A673 (cell line): ENCODE data around the gene ADAM12. TPM values are rescaled to one million over a fixed set of nuclear protein-coding genes. Genes with fewer than 3 reads are reported as not detected.
"Not testable (repeated sequence)": the region's sequence is repeated elsewhere in the genome, so short reads cannot be mapped to it uniquely, and the experiment has no call there.

ENCODE experiments used
- BruUV-seq: library from RNA; stranded (reverse); fragments of 400-500 nt; replicated peaks from 2 replicates; lab custom pipeline; 2021; lab: Mats Ljungman, UMichigan
- CTCF ChIA-PET: fragments of 300-600 bp; sonication (Branson Sonifier 250); formaldehyde crosslinking; loops from one replicate; lab custom pipeline; 2022; ENCODE audit warnings: antibody characterized with exemption; lab: Charles Lee
- POLR2A ChIA-PET: fragments of 300-600 bp; sonication (Branson Sonifier 250); formaldehyde crosslinking; loops from one replicate; lab custom pipeline; 2022; ENCODE audit warnings: antibody characterized with exemption; ENCODE audit not compliant: low non-redundant PET; lab: Charles Lee
- DNase-seq: peaks from one replicate; pipeline ENCODE4 v3.0.0-alpha.2; 2015; ENCODE audit warnings: low spot score
- H3K27ac ChIP-seq: fragments of 200-600 bp; sonication (generic); 2 replicates; pipeline ENCODE4 v1.5.1; 2016; ENCODE audit warnings: mixed run types, low read depth, mild to moderate bottlenecking, mixed read lengths, antibody characterized with exemption, low read length; ENCODE audit not compliant: poor library complexity, severe bottlenecking
- H3K27me3 ChIP-seq: fragments of 200-600 bp; sonication (generic); replicated peaks from 2 replicates; pipeline ENCODE4 v1.6.1; 2017; ENCODE audit warnings: mixed run types, low read depth, mild to moderate bottlenecking, mixed read lengths, antibody characterized with exemption, low read length; ENCODE audit not compliant: insufficient read depth, poor library complexity
- H3K36me3 ChIP-seq: fragments of 200-600 bp; sonication (generic); 2 replicates; pipeline ENCODE4 v1.6.1; 2016; ENCODE audit warnings: mixed run types, mild to moderate bottlenecking, mixed read lengths, antibody characterized with exemption, low read length; ENCODE audit not compliant: insufficient read depth, poor library complexity, severe bottlenecking
- H3K4me1 ChIP-seq: fragments of 200-600 bp; sonication (generic); 2 replicates; pipeline ENCODE4 v1.6.1; 2017; ENCODE audit warnings: mixed run types, mild to moderate bottlenecking, mixed read lengths, antibody characterized with exemption, low read length; ENCODE audit not compliant: insufficient read depth, poor library complexity, severe bottlenecking
- H3K4me3 ChIP-seq: fragments of 200-600 bp; sonication (generic); 2 replicates; pipeline ENCODE4 v1.5.1; 2016; ENCODE audit warnings: low read depth, mixed run types, mild to moderate bottlenecking, mixed read lengths, low read length; ENCODE audit not compliant: poor library complexity, severe bottlenecking
- H3K9me3 ChIP-seq: fragments of 200-600 bp; sonication (generic); 2 replicates; pipeline ENCODE4 v1.6.1; 2016; ENCODE audit warnings: mixed run types, low read depth, mild to moderate bottlenecking, mixed read lengths, antibody characterized with exemption, low read length; ENCODE audit not compliant: poor library complexity, severe bottlenecking
- CTCF ChIP-seq: fragments of 300-800, 200-600 bp; sonication (generic); conservative IDR thresholded peaks from 2 replicates; pipeline ENCODE4 v1.5.1; 2017; ENCODE audit warnings: low read depth, mild to moderate bottlenecking, antibody characterized with exemption, low read length, moderate library complexity, mixed read lengths
- EZH2 ChIP-seq: fragments of 200-600 bp; sonication (generic); IDR thresholded peaks from 2 replicates; pipeline ENCODE4 v1.6.1; 2017; ENCODE audit warnings: borderline replicate concordance, low read depth, mild to moderate bottlenecking, mixed read lengths, antibody characterized with exemption, low read length; ENCODE audit not compliant: poor library complexity, severe bottlenecking
- intact Hi-C: fragments of 100-400 bp; cut with micrococcal nuclease; formaldehyde crosslinking; loops from one replicate; pipeline ENCODE4 v1.10.0; 2022; ENCODE audit not compliant: unreplicated experiment
- total RNA-seq: library from RNA; stranded (reverse); gene quantifications from 2 replicates; pipeline ENCODE4 v1.2.3, GENCODE V29; 2021

ADAM12 gene
- total RNA-seq, 1 experiment from 2014 or later = 0.17 TPM

- CTCF ChIA-PET = no interaction called here
- no TSS peak for BruUV-seq
Observed at GRCh38 chr10:125976960-125977605, 411.2 kb downstream of the ADAM12 start.

GRCh38 chr10:125970077-125970630 lies 418.1 kb downstream of the ADAM12 start:
- DNase-seq, BruUV-seq, H3K36me3 ChIP-seq, H3K9me3 ChIP-seq, CTCF ChIA-PET, H3K4me1 ChIP-seq, intact Hi-C loops, H3K27ac ChIP-seq, H3K27me3 ChIP-seq, H3K4me3 ChIP-seq, POLR2A ChIA-PET: not testable (repeated sequence)

More at GRCh38 chr10:125976960-125977605, 411.2 kb downstream of the ADAM12 start:
- Histone ChIP-seq H3K27me3 (no peaks in the 10 kb centered on the region), H3K27ac (no peak overlapping the region), H3K4me1 (no peaks in the 10 kb centered on the region), H3K4me3 (no peak overlapping the region), H3K9me3 (no peaks in the 10 kb centered on the region), H3K36me3 (no peaks in the 10 kb centered on the region)
- TF ChIP-seq EZH2 (no peak), CTCF (peak; percentile 58)
- DNase-seq = peak; percentile 25
- intact Hi-C loops = no loop called here
- POLR2A ChIA-PET = no interaction called here

GRCh38 chr10:125967533-125967932 lies 420.7 kb downstream of the ADAM12 start:
- ChIA-PET POLR2A (no interaction called here), CTCF (no interaction called here)
- DNase-seq = no peak
- no TSS peak for BruUV-seq
- Histone ChIP-seq H3K27ac (no peak overlapping the region), H3K4me3 (no peak overlapping the region), H3K9me3 (no peaks in the 10 kb centered on the region), H3K27me3 (peaks cover 10% of the 10 kb centered on the region), H3K36me3 (no peaks in the 10 kb centered on the region), H3K4me1 (no peaks in the 10 kb centered on the region)
- intact Hi-C loops = no loop called here
- TF ChIP-seq CTCF (no peak), EZH2 (no peak)
